ENCODE data around the gene INPP5A.
A peak's percentile ranks its signal among the peaks of the same experiment; 100 is the strongest.

Gene INPP5A

DNA sequence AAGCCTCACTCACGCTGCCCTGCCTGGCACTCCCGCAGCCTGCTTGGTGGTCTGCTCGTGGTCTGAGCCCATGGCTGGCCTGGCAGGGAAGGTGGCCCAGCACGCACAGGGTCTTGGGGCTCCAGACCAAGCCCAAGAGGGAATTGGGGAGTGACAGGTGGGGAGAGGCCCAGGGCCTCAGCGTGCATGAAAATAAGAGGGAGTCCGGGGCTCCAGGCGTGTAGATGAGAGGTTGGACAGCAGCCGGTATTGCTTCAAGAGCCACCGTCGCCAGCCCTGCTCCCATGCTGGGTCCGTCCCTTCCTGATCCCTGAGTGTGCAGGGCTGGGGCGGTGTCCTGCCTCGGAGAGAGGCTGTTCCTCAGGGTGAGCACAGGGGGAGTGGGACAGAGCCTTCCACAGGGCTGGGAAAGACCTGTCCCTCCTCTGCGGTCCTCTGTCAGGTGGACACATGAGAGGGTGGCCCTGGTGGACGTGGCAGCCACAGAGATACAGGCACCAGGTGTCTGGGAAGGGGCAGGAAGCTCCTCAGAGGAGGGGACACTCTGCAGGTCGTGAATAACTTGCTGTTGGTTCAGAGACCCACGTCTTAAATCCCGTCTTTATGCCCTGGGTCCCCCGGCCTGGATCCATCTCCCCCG lies 113.1 kb downstream of the INPP5A start:
- DNase-seq: no peak

DNA sequence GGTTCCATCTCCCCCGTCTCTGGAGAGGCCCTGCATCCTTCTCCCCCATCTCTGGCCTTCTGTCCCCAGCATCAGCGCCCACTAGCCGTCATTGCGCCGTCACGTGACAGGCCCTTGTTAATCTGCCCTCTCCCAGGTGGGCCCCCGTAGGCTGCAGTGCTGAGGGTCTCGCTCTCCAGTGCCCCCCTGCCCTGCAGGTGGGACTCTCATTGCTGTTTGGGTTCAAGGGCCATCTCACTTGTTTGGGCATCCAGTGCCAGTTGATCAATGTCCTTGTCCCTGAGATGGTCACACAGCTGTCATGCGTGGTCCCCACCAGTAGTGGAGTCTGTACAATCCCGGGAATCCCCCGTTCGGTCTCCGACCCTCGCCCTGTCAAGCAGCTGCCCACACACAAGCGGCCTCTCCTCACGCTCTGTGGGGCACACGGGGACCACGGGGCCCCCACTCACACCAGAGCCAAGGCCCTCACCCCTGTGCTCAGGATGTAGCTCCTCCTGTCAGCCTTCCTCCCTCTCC lies 114.0 kb downstream of the INPP5A start:
- no peak for DNase-seq

DNA sequence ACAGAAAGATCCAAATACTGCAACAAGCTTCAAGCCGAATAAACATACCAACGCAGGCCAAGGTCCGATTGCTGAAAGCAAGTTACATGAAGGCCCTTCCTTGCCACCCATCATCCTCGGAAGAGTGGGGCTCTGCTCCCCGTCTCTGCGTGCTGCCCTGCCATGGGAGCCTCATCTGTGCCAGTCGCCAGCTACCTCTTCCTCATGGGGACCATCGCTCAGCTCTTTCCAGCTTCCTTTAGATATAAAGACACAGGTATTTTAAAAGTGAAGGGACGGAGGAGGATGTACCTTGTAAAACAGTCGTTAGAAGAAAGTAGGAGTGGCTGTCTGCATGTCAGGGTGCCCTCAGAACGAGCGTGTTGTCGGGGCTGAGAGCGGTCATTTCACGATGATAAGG lies 114.9 kb downstream of the INPP5A start:
- DNase-seq: no peak

DNA sequence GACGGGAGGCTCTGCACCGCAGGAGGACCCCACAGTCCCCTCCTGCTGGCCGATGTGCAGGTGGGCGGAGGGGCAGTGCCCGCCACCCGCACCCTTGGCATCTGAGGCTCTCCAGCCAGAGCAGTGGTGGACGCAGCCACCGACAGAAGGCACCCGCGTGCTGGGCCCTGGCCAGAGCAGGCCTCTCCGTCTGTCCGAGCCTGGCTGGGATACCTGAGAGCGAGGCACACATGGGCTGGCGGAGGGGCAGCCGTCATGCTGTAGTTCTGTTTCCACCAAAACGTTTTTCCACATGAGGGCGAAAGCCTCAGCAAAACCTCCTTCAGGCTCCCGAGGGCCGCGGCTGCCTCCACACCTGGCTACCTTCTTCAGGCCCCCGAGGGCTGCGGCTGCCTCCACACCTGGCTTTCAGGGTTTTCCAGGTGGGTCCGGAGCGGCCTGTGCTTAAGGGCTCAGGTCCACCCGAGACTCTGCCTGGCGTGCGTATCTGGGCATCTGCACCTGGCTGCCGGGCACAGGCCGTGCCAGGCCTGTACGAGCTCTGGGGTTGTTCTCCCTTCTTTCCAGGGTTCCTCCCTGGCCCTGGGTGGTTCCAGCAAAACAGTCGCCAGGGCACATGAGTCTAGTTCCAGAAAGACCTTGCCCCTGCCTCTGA lies 115.5 kb downstream of the INPP5A start:
- no peak for DNase-seq

DNA sequence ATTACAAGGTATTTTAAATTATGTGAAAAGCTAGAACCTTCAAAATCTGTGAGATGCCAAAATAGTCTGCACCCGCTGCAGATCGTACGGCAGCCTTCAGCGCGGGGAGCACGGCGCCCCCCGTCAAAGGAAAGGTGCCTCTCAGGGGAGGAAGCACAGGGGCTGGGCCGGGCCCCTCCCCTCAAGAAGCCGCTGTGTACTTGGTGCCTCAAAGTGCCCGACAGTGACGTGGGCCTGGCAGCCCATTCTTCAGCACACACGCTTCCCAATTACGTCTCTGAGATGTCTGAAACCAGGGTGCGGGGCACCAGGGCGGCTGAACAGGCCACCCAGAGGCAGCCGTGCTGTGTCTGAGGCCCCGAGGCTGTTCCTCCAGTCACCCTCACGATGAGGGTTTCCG lies 116.1 kb downstream of the INPP5A start:
- DNase-seq: no peak

DNA sequence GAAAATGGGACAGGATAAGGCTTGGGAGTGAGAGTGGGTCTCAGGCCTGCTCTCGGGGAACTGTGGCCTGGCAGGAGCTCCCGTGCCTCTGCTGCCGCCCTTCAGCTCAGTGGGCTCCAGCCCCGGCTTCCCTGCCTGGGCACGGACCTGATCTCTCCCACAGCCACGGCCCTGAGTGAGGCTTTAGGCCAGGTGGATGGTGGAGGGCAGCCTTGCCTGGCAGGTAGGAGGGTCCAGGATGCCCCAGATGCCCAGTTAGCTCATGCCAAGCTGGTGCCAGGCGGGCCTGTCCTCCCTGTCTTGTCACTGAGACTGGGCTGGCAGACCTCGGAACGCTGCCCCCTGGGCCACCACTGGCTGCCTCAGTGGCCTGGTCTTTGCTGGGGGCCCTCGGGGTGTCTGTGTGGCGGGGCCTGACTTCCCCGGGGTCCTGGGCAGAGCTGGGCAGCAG lies 116.6 kb downstream of the INPP5A start:
- no peak for DNase-seq

DNA sequence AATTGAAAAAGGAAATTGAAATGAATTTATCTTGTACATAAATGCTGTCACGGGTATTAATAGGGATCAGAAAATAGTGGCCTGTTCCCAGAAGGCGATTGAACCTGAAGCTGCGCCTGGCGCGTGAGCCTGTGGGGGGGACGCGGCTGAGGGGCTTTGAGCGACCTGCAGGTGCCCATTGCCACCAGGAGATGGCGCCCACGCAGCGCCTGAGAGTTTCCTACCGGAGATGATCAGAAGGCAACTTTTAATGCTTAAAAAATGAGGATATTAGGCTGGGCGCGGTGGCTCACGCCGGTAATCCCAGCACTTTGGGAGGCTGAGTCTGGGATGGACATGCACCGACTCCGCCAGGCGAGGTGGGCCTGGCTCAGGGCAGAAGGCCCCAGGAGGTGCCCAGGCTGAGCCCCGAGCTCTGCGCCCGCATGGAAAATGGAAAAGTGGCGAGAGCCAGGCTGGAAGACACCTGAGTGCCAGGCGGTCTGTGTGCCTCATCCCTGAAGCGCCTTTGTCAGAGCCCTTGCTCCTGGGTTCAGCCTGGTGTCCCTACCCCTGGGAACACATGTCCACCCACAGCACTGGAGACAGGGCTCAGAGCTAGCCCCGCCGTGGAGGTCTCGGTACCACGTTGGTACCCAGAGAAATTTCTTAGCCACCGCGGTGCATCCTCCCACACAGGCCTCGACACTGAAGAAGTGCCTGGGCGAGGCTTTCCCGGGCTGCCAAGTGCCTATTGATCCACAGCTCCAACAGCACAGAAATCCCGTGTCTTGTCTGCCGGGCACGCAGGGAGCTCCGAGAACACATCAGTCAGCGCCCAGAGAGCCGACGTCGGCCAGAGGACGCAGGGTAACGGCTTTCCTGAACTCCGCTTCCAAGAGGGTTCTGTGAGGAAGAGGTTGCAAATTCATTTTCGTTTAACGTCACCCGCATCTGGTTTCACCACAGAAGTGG lies 117.4 kb downstream of the INPP5A start:
- DNase-seq: peak in 1 of 2 experiments; percentile 33

DNA sequence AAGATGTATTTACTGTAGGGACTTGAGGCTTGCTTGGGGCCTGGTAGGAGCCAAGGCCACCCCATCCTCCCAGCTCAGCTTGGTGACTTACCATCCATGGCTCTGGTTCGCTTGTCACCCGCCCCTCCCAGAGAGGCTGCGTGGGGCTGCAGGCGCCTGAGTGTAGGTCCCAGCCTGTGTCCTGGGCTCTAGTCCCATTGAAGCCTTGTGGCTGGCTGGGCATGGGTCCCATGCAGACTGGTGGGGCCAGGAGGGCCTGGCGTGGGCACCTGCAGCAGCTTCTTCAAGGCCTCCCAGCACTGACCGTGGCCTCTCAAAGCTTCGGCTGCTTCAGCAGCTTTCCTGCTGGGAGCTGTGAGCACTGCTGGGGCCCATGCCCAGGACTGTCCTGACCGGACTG lies 118.1 kb downstream of the INPP5A start:
- no peak for DNase-seq

DNA sequence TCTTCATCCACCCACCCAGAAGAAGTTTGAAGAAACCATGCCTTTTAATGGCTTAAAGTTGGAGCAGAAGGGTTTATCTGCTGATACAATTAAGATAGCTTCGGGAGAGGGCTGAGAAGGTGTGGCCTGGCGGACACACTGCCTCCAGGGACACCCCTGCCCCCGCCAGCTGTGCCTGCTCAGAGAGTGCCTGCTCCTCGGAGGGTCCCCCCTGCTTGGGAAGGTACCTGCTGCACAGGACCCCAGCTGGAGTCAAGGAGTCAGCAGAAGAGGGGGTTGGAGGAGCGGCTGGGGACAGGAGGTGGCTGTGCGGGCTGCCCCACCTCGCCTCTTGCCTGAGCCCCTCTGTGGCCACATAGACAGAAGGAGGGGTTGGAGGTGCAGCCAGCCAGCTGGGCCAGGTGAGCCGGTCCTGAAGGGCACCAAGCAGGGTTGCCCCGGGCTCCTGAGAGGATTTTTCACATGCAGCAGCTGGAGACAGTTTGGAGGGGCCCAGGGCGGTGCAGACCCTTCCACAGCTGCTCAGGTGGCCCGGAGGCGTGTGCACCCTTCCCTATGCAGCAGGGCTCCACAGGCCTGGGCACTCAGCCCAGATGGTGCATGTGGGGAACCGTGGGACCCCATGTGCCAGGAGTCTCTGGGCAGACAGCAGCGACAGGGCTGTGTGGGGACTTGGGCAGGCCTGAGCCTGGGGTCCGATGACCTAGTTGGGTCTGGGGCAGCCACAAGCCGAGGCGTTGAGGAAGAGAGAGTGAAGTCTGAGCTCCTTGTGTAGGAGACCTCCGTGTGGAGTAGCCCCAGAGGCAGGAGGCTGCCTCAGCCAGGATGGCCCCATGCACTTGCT lies 118.9 kb downstream of the INPP5A start:
- no peak for DNase-seq

DNA sequence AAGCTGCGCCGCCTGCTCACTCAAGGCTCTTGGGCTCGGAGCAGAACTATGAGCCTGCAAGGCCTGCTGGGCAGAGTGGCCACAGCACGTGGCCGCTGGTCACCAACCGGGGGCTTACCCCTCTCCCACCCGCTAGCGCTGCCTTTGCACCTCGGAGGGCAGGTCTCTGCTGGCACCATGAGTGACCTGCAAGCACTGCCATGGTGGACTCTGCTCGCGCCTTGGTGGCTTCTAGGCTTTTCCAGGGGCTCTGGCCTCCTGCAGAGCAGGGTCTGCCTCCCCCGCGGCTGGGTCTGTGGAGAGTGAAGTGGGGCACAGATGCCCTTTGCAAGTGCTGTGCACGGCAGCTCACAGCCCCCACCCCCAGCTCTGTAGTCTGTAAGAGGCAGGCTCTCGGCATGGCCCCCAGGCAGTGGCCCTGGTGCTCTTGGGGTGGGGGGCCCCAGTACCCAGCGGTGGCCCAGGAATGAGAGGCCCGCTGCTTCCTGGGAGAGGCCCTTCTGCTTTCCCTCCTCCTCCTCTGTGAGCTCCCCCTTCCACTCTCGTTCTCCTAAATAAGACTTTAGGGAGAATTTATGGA lies 119.6 kb downstream of the INPP5A start:
- DNase-seq: no peak

DNA sequence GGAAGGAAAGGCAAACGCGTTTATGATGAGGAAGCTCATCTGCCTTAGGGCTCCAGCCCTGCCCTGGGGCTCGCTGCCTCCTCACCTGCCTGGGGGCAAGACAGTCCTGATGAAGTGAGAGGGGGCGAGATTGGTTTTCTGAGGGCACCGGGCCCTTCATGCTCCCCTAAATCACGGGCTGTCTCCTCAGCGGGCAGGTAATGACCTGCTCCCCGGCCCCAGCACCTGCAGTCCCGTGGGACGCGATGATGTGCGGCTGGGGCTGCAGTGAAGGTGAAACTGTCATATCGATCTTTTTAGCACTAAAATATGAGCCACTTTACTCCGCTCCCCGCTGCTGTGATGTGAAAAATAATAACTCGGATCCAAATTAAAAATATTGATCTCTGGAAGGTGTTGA lies 120.2 kb downstream of the INPP5A start:
- no peak for DNase-seq

DNA sequence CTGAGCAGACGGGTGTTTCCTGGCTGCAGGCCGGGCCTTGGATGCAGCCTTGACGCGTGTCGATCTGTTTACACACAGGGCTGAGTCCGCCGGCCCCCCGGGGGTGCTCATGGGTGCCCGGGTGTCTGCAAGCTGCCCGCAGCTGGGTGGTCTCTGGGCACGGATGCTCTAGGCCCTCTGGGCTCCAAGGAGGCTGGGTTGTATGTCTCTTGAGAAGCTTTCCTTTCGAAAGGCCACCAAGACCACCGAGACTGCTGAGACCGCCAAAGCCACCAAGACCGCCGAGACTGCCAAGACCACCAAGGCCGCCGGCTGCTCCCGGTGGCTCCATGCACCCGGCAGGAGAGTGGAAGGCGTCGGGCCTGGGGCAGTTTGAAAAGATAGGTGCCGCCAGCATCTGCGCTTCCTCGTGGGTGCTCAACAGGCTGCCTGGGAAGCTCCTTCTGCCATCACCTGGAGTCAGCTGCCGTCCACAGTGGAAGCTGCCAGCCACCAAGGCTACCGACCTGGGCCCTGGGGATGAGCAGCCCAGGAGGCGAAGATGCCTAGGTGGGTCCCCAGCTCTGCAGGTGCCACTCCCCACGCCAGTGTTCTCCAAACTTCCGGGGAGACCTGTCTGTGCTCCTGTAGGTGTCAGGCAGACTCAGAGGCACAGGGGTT lies 121.1 kb downstream of the INPP5A start:
- DNase-seq: no peak

DNA sequence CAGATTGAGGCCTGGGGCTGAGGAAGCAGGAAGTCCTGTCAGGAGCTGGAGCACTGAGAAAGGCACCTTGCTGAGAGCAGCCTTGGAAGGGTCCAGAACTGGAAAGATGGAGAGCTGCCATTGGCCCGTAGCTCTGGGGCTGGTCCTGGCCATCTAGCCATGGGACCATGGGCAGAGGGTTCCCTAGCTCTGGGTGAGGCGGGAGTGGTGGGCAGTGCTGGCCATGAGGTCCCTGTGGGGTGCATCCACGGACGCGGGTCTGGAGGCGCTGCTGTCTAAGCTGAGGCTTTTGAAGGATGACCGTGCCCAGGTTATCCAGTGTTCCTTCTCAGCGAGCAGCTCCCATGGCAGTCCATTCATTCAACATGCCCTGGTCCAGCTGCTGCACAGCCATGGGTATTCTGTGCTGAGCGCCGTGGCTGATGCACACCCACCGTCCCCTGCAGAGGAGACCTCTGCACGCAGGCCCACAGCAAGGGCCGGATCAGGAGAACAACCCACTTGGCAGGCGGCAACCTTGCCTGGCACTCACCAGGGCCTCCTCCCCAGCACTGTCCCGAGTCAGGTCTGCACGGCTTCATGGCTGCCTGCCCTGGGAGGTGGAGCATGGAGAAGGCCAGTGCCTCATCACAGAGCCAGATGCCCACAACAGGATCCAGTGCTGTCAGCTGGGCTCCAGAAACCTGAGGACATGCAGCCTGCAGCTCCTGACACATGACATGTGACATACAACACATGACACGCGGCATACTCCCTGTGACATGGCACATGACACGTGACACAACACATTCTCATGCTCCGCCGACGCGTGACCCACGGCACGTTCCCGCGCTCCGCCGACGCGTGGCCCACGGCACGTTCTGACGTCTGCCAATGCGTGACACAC lies 121.9 kb downstream of the INPP5A start:
- no peak for DNase-seq

DNA sequence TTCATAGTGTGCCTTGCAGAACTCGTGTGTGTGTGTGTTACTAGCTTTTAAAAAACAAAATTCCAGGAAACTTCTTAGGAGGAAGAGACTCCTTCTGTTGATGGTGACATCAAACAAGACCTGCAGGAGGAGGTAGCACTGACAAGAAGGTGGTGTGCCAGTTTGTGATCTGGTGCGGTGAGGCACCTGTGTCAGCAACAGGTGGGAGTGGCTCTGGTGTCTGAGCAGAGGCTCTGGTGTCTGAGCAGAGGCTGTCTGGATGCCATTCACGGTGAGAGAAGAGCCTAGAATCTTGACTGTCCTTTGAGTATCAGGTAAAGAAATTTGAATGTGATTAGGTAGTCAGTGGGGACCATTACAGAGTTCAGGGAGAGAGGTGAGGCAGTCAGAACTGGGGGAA lies 122.8 kb downstream of the INPP5A start:
- no peak for DNase-seq

DNA sequence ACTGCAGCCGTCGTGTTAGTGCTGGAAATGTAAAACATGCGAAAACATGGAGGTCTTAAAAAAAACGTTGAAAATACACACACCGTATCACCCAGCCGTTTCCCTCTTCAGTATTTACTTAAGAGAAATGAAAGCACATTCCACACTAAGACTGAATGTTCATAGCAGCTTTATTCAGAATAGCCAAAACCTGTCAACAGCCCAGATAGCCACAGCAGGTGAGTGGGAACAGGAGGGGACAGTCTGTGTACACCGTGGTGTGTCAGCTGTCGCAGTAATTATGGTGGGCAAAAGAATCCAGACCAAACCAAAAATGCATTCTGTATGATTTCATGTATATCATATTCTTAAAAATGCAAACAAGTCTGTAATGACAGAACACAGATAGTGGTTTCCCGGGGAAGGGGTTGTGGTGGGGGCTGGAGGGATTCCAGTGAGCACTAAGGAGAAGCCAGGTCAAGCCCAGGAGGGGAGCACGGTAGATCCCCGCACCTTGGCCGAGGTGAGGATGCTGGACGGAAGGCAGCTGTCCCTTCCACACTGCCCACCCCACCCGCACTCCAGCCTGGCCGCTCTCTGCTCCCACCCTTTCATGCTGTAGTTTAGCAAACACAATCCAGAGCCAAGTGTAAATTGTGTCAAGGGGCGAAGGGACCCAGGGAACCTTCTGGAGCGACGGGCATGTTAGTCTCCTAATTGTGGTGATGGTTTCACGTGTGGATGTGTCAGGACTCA lies 124.8 kb downstream of the INPP5A start:
- no peak for DNase-seq

DNA sequence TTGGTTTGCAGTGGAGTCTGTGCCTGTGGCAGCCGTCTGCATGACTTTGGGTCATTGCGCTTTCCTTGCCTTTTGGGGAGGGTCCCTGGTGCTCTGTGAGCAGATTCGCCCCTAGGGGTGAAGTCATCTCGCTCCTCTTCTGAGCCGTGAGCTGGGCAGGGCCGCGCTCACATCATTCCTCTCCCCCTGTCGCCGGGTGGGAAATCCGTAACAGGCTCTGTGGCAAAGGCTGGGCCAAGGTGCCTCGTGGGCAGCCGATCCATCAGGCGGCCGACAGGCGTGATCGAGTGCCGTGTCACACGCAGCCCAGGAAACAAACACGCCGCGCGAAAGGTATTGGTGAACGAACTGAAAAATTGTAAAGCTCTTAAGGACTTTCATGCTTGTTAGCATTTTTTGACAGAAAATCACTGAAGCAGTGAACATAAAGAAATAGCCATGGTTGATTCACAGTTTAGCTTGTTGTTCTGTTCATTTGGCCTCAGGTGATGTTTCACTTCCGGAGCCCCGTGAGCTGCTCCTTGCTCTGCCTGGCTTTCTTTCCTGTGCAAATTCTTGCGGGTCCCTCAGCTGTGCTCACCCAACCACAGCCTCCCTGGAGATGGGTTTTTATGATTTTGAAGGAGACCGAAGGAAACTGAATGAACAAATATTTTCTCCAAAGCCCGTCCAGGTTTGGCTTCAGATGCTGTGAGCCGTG lies 126.2 kb downstream of the INPP5A start:
- DNase-seq: no peak

DNA sequence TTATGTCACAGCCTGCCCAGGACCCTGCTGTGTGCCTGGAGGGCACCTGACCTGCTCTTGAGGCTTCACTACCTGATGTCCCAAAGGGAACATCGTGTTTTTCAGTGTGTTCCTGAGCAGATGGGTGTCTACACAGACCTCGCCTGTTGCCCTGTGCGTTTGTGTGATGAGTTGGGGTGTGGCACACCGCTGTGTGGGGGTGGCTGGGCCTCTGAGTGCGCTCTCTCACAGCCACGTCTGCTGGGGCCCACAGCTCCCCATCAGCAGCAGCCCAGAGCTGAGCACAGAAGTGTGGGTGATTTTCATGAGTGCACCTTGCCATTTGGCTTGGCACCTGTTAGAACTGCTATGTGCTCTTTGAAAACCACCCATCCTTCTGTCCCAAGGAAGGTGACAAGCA lies 126.8 kb downstream of the INPP5A start:
- no peak for DNase-seq

DNA sequence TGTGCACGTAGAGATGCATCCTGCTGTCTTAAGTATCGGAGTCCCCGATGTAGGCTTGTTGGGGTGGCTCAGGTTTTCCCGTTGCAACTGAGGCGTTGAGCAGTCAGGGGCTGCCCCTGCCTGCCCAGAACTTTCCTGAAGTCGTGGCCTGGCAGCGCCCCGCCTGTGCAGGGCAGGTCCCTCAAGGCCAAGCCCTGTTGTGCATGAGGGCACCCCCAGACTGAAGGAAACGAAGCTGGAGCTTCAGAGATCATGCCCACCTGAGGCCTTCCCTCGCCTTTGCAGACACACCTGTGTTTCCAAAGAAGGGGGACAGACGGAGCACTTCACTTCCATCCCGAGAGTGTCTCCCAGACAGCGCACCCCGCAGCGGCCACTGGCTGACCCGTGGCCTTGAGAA lies 127.3 kb downstream of the INPP5A start:
- no peak for DNase-seq
